Measurements from ENCODE around the gene RAB1B. TPM values are rescaled to one million over a fixed set of nuclear protein-coding genes. Genes with fewer than 3 reads are reported as not detected.
"Not testable (repeated sequence)": the region's sequence is repeated elsewhere in the genome, so short reads cannot be mapped to it uniquely, and the experiment has no call there.

Gene RAB1B
- total RNA-seq, 2 donors from 2014 or later = 139 to 146 TPM

GRCh38 chr11:66247801-66248200 lies 20.6 kb upstream of the RAB1B start:
- H3K9me3 Mint-ChIP-seq = no peaks in the 10 kb centered on the region
- no peak overlapping the region for H3K27ac Mint-ChIP-seq
- no peaks in the 10 kb centered on the region for H3K4me1 Mint-ChIP-seq (ENCODE audit: low read depth in 2 of 2)
- no peaks in the 10 kb centered on the region for H3K27me3 Mint-ChIP-seq
- ATAC-seq = no peak
- no peak for DNase-seq (ENCODE audit: low spot score)
- H3K36me3 Mint-ChIP-seq = no peaks in the 10 kb centered on the region
- H3K4me3 Mint-ChIP-seq = no peak overlapping the region

- Mint-ChIP-seq H3K4me3 (no peak overlapping the region), H3K27me3 (no peaks in the 10 kb centered on the region)
- DNase-seq (ENCODE audit: low spot score) = no peak
Observed at GRCh38 chr11:66248903-66249302, 19.5 kb upstream of the RAB1B start.

GRCh38 chr11:66251809-66252208 lies 16.6 kb upstream of the RAB1B start:
- Mint-ChIP-seq H3K4me3 (no peak overlapping the region), H3K9me3 (no peaks in the 10 kb centered on the region), H3K27me3 (no peaks in the 10 kb centered on the region), H3K36me3 (no peaks in the 10 kb centered on the region), H3K4me1 (ENCODE audit: low read depth in 2 of 2) (peaks cover 4 to 5% of the 10 kb centered on the region in 2 donors), H3K27ac (no peak overlapping the region)
- no peak for ATAC-seq
- DNase-seq (ENCODE audit: low spot score) = no peak

More at GRCh38 chr11:66248903-66249302, 19.5 kb upstream of the RAB1B start:
- H3K4me1 Mint-ChIP-seq (ENCODE audit: low read depth in 2 of 2) = no peaks in the 10 kb centered on the region
- H3K9me3 Mint-ChIP-seq = no peaks in the 10 kb centered on the region
- no peaks in the 10 kb centered on the region for H3K36me3 Mint-ChIP-seq
- H3K27ac Mint-ChIP-seq = peak overlapping the region in 1 of 2 donors; percentile 34
- no peak for ATAC-seq

GRCh38 chr11:66253081-66253480 lies 15.4 kb upstream of the RAB1B start:
- not testable (repeated sequence) for H3K27ac Mint-ChIP-seq; H3K9me3 Mint-ChIP-seq; H3K4me3 Mint-ChIP-seq; DNase-seq (ENCODE audit: low spot score); H3K36me3 Mint-ChIP-seq; H3K27me3 Mint-ChIP-seq; ATAC-seq; H3K4me1 Mint-ChIP-seq (ENCODE audit: low read depth in 2 of 2)

GRCh38 chr11:66258473-66258893 lies 10.0 kb upstream of the RAB1B start:
- ATAC-seq (no peak), DNase-seq (ENCODE audit: low spot score) (no peak)
- Mint-ChIP-seq H3K27me3 (no peaks in the 10 kb centered on the region), H3K27ac (peak overlapping the region; percentile 10 to 29), H3K4me3 (peak overlapping the region; percentile 93), H3K9me3 (no peaks in the 10 kb centered on the region), H3K4me1 (ENCODE audit: low read depth in 2 of 2) (peaks cover 16 to 20% of the 10 kb centered on the region in 2 donors), H3K36me3 (peaks cover 8% of the 10 kb centered on the region)

GRCh38 chr11:66259225-66259624 lies 9.2 kb upstream of the RAB1B start:
- Mint-ChIP-seq H3K9me3 (no peaks in the 10 kb centered on the region), H3K4me1 (ENCODE audit: low read depth in 2 of 2) (peaks cover 16 to 20% of the 10 kb centered on the region in 2 donors), H3K27ac (peak overlapping the region; percentile 10 to 29), H3K36me3 (peaks cover 8% of the 10 kb centered on the region), H3K27me3 (no peaks in the 10 kb centered on the region), H3K4me3 (peak overlapping the region; percentile 93)
- ATAC-seq = no peak
- DNase-seq (ENCODE audit: low spot score) = no peak

- Mint-ChIP-seq H3K9me3 (no peaks in the 10 kb centered on the region), H3K4me1 (ENCODE audit: low read depth in 2 of 2) (peaks cover 16 to 20% of the 10 kb centered on the region in 2 donors), H3K4me3 (peak overlapping the region; percentile 93), H3K36me3 (peaks cover 8% of the 10 kb centered on the region), H3K27ac (no peak overlapping the region), H3K27me3 (no peaks in the 10 kb centered on the region)
- no peak for DNase-seq (ENCODE audit: low spot score)
- no peak for ATAC-seq
Observed at GRCh38 chr11:66259956-66260355, 8.5 kb upstream of the RAB1B start.

GRCh38 chr11:66261578-66261977 lies 6.9 kb upstream of the RAB1B start:
- no peak for ATAC-seq
- Mint-ChIP-seq H3K36me3 (peaks cover 8% of the 10 kb centered on the region), H3K4me1 (ENCODE audit: low read depth in 2 of 2) (peaks cover 14 to 17% of the 10 kb centered on the region in 2 donors), H3K9me3 (no peaks in the 10 kb centered on the region), H3K4me3 (no peak overlapping the region), H3K27ac (no peak overlapping the region), H3K27me3 (no peaks in the 10 kb centered on the region)
- DNase-seq (ENCODE audit: low spot score) = no peak

GRCh38 chr11:66262191-66262590 lies 6.2 kb upstream of the RAB1B start:
- no peak overlapping the region for H3K4me3 Mint-ChIP-seq
- H3K9me3 Mint-ChIP-seq = no peaks in the 10 kb centered on the region
- no peak overlapping the region for H3K27ac Mint-ChIP-seq
- peaks cover 8% of the 10 kb centered on the region for H3K36me3 Mint-ChIP-seq
- no peaks in the 10 kb centered on the region for H3K27me3 Mint-ChIP-seq
- ATAC-seq (no peak), DNase-seq (ENCODE audit: low spot score) (no peak)
- H3K4me1 Mint-ChIP-seq (ENCODE audit: low read depth in 2 of 2) = peaks cover 12 to 17% of the 10 kb centered on the region in 2 donors

- Mint-ChIP-seq H3K9me3 (no peaks in the 10 kb centered on the region), H3K27ac (no peak overlapping the region), H3K4me3 (no peak overlapping the region), H3K27me3 (no peaks in the 10 kb centered on the region), H3K4me1 (ENCODE audit: low read depth in 2 of 2) (peaks cover 17 to 21% of the 10 kb centered on the region in 2 donors), H3K36me3 (peaks cover 8% of the 10 kb centered on the region)
- ATAC-seq = no peak
- no peak for DNase-seq (ENCODE audit: low spot score)
Observed at GRCh38 chr11:66262696-66263095, 5.7 kb upstream of the RAB1B start.

- ATAC-seq = no peak
- no peak for DNase-seq (ENCODE audit: low spot score)
- H3K27me3 Mint-ChIP-seq = no peaks in the 10 kb centered on the region
- peaks cover 21 to 27% of the 10 kb centered on the region in 2 donors for H3K4me1 Mint-ChIP-seq (ENCODE audit: low read depth in 2 of 2)
- H3K27ac Mint-ChIP-seq = no peak overlapping the region
- H3K36me3 Mint-ChIP-seq = peaks cover 8% of the 10 kb centered on the region
- no peaks in the 10 kb centered on the region for H3K9me3 Mint-ChIP-seq
- H3K4me3 Mint-ChIP-seq = no peak overlapping the region
Observed at GRCh38 chr11:66263231-66263630, 5.2 kb upstream of the RAB1B start.

GRCh38 chr11:66263785-66264184 lies 4.7 kb upstream of the RAB1B start:
- Mint-ChIP-seq H3K27me3 (no peaks in the 10 kb centered on the region), H3K36me3 (peaks cover 8% of the 10 kb centered on the region)

GRCh38 chr11:66264383-66264782 lies 4.1 kb upstream of the RAB1B start:
- Mint-ChIP-seq H3K9me3 (no peaks in the 10 kb centered on the region), H3K27ac (no peak overlapping the region), H3K4me3 (no peak overlapping the region), H3K36me3 (peaks cover 7% of the 10 kb centered on the region), H3K27me3 (no peaks in the 10 kb centered on the region), H3K4me1 (ENCODE audit: low read depth in 2 of 2) (peaks cover 17 to 24% of the 10 kb centered on the region in 2 donors)
- DNase-seq (ENCODE audit: low spot score) (no peak), ATAC-seq (no peak)

More at GRCh38 chr11:66263785-66264184, 4.7 kb upstream of the RAB1B start:
- ATAC-seq (no peak), DNase-seq (ENCODE audit: low spot score) (no peak)
- Mint-ChIP-seq H3K4me1 (ENCODE audit: low read depth in 2 of 2) (peaks cover 19 to 26% of the 10 kb centered on the region in 2 donors), H3K9me3 (no peaks in the 10 kb centered on the region), H3K4me3 (no peak overlapping the region), H3K27ac (no peak overlapping the region)

GRCh38 chr11:66264914-66265313 lies 3.5 kb upstream of the RAB1B start:
- Mint-ChIP-seq H3K4me3 (no peak overlapping the region), H3K4me1 (ENCODE audit: low read depth in 2 of 2) (peaks cover 22 to 28% of the 10 kb centered on the region in 2 donors), H3K9me3 (no peaks in the 10 kb centered on the region), H3K27ac (no peak overlapping the region), H3K27me3 (no peaks in the 10 kb centered on the region), H3K36me3 (peaks cover 6% of the 10 kb centered on the region)
- DNase-seq (ENCODE audit: low spot score) (no peak), ATAC-seq (no peak)
